KMS-11 (cell line): ENCODE measurements around the gene ZNHIT1.
"Not testable (repeated sequence)": the region's sequence is repeated elsewhere in the genome, so short reads cannot be mapped to it uniquely, and the experiment has no call there.

Source experiments
- H2AFZ ChIP-seq: fragments of 200-600 bp; sonication (generic); 2 replicates; pipeline ENCODE4 v1.6.1; 2016; ENCODE audit warnings: antibody characterized with exemption, mixed run types, low read depth
- H3K27ac ChIP-seq: fragments of 200-600 bp; sonication (generic); 2 replicates; pipeline ENCODE4 v1.6.1; 2016; ENCODE audit warnings: mild to moderate bottlenecking, mixed run types
- H3K27me3 ChIP-seq: fragments of 200-600 bp; sonication (generic); 2 replicates; pipeline ENCODE4 v1.6.1; 2017; ENCODE audit warnings: mild to moderate bottlenecking, low read depth, mixed run types, moderate library complexity; ENCODE audit not compliant: insufficient read depth
- H3K36me3 ChIP-seq: fragments of 200-600 bp; sonication (generic); 2 replicates; pipeline ENCODE4 v1.6.1; 2017; ENCODE audit warnings: mild to moderate bottlenecking, mixed run types; ENCODE audit not compliant: insufficient read depth
- H3K4me1 ChIP-seq: fragments of 200-600 bp; sonication (generic); 2 replicates; pipeline ENCODE4 v1.6.1; 2016; ENCODE audit warnings: mild to moderate bottlenecking, low read depth, mixed run types; ENCODE audit not compliant: poor library complexity, severe bottlenecking
- H3K4me2 ChIP-seq: fragments of 200-600 bp; sonication (generic); 2 replicates; pipeline ENCODE4 v1.7.0; 2016; ENCODE audit warnings: mild to moderate bottlenecking, mixed run types
- H3K4me3 ChIP-seq: fragments of 200-600 bp; sonication (generic); IDR thresholded peaks from 2 replicates; pipeline ENCODE4 v1.6.1; 2017; ENCODE audit warnings: low read depth, low read length, mixed read lengths; ENCODE audit not compliant: insufficient read depth
- H3K79me2 ChIP-seq: fragments of 200-600 bp; sonication (generic); 2 replicates; pipeline ENCODE4 v1.6.1; 2016; ENCODE audit warnings: low read depth, mixed run types; ENCODE audit not compliant: insufficient read depth
- H3K9ac ChIP-seq: fragments of 200-600 bp; sonication (generic); 2 replicates; pipeline ENCODE4 v1.6.1; 2016; ENCODE audit warnings: mild to moderate bottlenecking, mixed run types
- H4K20me1 ChIP-seq: fragments of 200-600 bp; sonication (generic); 2 replicates; pipeline ENCODE4 v1.6.1; 2016; ENCODE audit warnings: mild to moderate bottlenecking, mixed run types; ENCODE audit not compliant: insufficient read depth
- CTCF ChIP-seq: fragments of 200-600 bp; sonication (generic); conservative IDR thresholded peaks from 2 replicates; pipeline ENCODE4 v1.6.1; 2017; ENCODE audit warnings: low read depth, mild to moderate bottlenecking, antibody characterized with exemption, low read length, moderate library complexity, mixed read lengths

ZNHIT1 gene

GRCh38 chr7:101255796-101256195 is 37.8 kb downstream of the ZNHIT1 start:
- H3K27ac ChIP-seq, result no peak overlapping the region
- peaks cover 60% of the 10 kb centered on the region for H3K27me3 ChIP-seq
- no peak overlapping the region for H3K4me2 ChIP-seq
- H3K4me3 ChIP-seq, result no peak overlapping the region
- no peak overlapping the region for H3K9ac ChIP-seq
- peaks cover 10% of the 10 kb centered on the region for H3K79me2 ChIP-seq
- H2AFZ ChIP-seq, result no peak overlapping the region
- no peaks in the 10 kb centered on the region for H4K20me1 ChIP-seq
- TF ChIP-seq CTCF, result no peak
- H3K36me3 ChIP-seq, result no peaks in the 10 kb centered on the region
- peaks cover 11% of the 10 kb centered on the region for H3K4me1 ChIP-seq

GRCh38 chr7:101258243-101258731 is 40.3 kb downstream of the ZNHIT1 start:
- Histone ChIP-seq H3K27me3 (peaks cover 85% of the 10 kb centered on the region), H3K4me3 (no peak overlapping the region), H4K20me1 (no peaks in the 10 kb centered on the region), H3K4me2 (no peak overlapping the region), H3K9ac (no peak overlapping the region), H2AFZ (no peak overlapping the region), H3K27ac (no peak overlapping the region), H3K4me1 (no peaks in the 10 kb centered on the region), H3K36me3 (no peaks in the 10 kb centered on the region), H3K79me2 (no peaks in the 10 kb centered on the region)
- no peak for TF ChIP-seq CTCF

- peaks cover 94% of the 10 kb centered on the region for H3K27me3 ChIP-seq
- not testable (repeated sequence) for H3K36me3 ChIP-seq, H3K4me1 ChIP-seq, H3K79me2 ChIP-seq, H3K9ac ChIP-seq, H4K20me1 ChIP-seq, H2AFZ ChIP-seq, H3K4me2 ChIP-seq, H3K27ac ChIP-seq, H3K4me3 ChIP-seq
Observed at GRCh38 chr7:101264102-101264706, 46.2 kb downstream of the ZNHIT1 start.

GRCh38 chr7:101265622-101266516 is 47.9 kb downstream of the ZNHIT1 start:
- H3K9ac ChIP-seq, result no peak overlapping the region
- no peak overlapping the region for H3K4me3 ChIP-seq
- H3K79me2 ChIP-seq, result no peaks in the 10 kb centered on the region
- no peak overlapping the region for H3K4me2 ChIP-seq
- H3K4me1 ChIP-seq, result no peaks in the 10 kb centered on the region
- H4K20me1 ChIP-seq, result no peaks in the 10 kb centered on the region
- TF ChIP-seq CTCF, result no peak
- no peak overlapping the region for H3K27ac ChIP-seq
- no peak overlapping the region; the same call in 1 of the 2 replicates for H2AFZ ChIP-seq
- no peaks in the 10 kb centered on the region for H3K36me3 ChIP-seq
- peaks cover 92% of the 10 kb centered on the region for H3K27me3 ChIP-seq

- no peak for TF ChIP-seq CTCF
- no peaks in the 10 kb centered on the region for H3K4me1 ChIP-seq
- no peaks in the 10 kb centered on the region for H3K36me3 ChIP-seq
- H3K79me2 ChIP-seq, result no peaks in the 10 kb centered on the region
- H3K4me3 ChIP-seq, result no peak overlapping the region
- H4K20me1 ChIP-seq, result no peaks in the 10 kb centered on the region
- H3K27ac ChIP-seq, result no peak overlapping the region
- no peak overlapping the region for H2AFZ ChIP-seq
- H3K4me2 ChIP-seq, result no peak overlapping the region
- H3K27me3 ChIP-seq, result peaks cover 91% of the 10 kb centered on the region
- no peak overlapping the region for H3K9ac ChIP-seq
Observed at GRCh38 chr7:101269664-101270063, 51.7 kb downstream of the ZNHIT1 start.
